Adrenal gland (tissue), 12 donors: Measurements from ENCODE around the gene AGA. TPM values are rescaled to one million over a fixed set of nuclear protein-coding genes. Genes with fewer than 3 reads are reported as not detected.

Experiments
- DNase-seq, 7 donors: peaks; one replicate each; pipeline ENCODE4 v3.0.0-alpha.2; 2019 to 2020
- H3K27ac ChIP-seq, 5 donors: fragments of 200-600 bp; sonication (generic) in 4 of 5; 1 replicate in 3 of 5; 2 replicates in 2 of 5; pipeline versions ENCODE4 v1.5.1 to v1.8.0; 2016 to 2020; ENCODE audit warnings: mild to moderate bottlenecking in 1 of 5
- H3K27me3 ChIP-seq: fragments of 200-600 bp; 2 replicates; pipeline ENCODE4 v1.8.0; 2021
- H3K36me3 ChIP-seq, 2 donors: fragments of 200-600 bp; replicated peaks in 1 of 2; 1 replicate in 1 of 2; 2 replicates in 1 of 2; pipeline versions ENCODE4 v1.5.1 to v1.8.0; 2018 to 2022
- H3K4me1 ChIP-seq, 2 donors: fragments of 200-600 bp; replicated peaks in 1 of 2; 1 replicate in 1 of 2; 2 replicates in 1 of 2; pipeline versions ENCODE4 v1.5.1 to v1.8.0; 2018 to 2021
- H3K4me3 ChIP-seq, 4 donors: fragments of 200-600 bp; sonication (generic) in 3 of 4; one replicate each; pipeline ENCODE4 v1.5.1; 2016 to 2018
- H3K9me3 ChIP-seq, 3 donors: fragments of 200-600 bp; sonication (generic) in 1 of 3; replicated peaks in 1 of 3; 1 replicate in 2 of 3; 2 replicates in 1 of 3; pipeline versions ENCODE4 v1.5.1 to v1.8.0; 2016 to 2021
- POLR2A ChIP-seq, 2 donors: fragments of 450-650 bp; IDR thresholded peaks; one replicate each; pipeline ENCODE4 v1.6.1; 2017; ENCODE audit warnings: antibody characterized with exemption in 2 of 2, mild to moderate bottlenecking in 2 of 2, moderate library complexity in 1 of 2
- WGBS, 4 donors: extraction: QIAGEN DNeasy Blood & Tissue Kit in 2 of 4; methylation state at CpG; one replicate each; pipeline versions ENCODE4 v1.1.5 to v1.1.7; 2013 to 2017; 5-methylcytosine and 5-hydroxymethylcytosine counted together
- intact Hi-C, 2 donors: fragments of 100-400 bp; cut with DNase I; formaldehyde crosslinking; loops; one replicate each; pipeline versions ENCODE4 v1.14.1 to v1.15.0; 2022 to 2023
- polyA plus RNA-seq, 3 donors: library from polyadenylated mRNA; stranded (reverse); fragments of 200-250 nt in 2 of 3; fragments of 350-450 nt in 1 of 3; fragmentation: Illumina TruSeq in 1 of 3; extraction: RNeasy Lipid Tissue Mini Kit (QIAGEN cat#74804) in 1 of 3; gene quantifications; one replicate each; pipeline ENCODE4 v1.2.3, GENCODE V29; 2013 to 2014
- total RNA-seq, 9 donors: library from RNA; depleted of rRNA in 4 of 9; stranded (reverse); fragments of >200 nt in 4 of 9; fragments of 120-200 nt in 1 of 9; fragmentation: NEBNext Ultra II Directional in 1 of 9; extraction: Animal tissue kit (Norgen Biotek cat#: 25700) in 1 of 9; gene quantifications; one replicate each; pipeline versions ENCODE4 v1.1.0 to v1.2.4, GENCODE V29; 2013 to 2023
- TF ChIP-seq, protein P1 (sequence below), 6 experiments: fragments of 450-650 bp in 4 of 6; fragments of 200-600 bp in 2 of 6; sonication (generic) in 1 of 6; IDR thresholded peaks; 1 replicate in 5 of 6; 2 replicates in 1 of 6; pipeline versions ENCODE4 v1.5.1 to v1.8.0; 2016 to 2021; ENCODE audit warnings: antibody characterized with exemption in 6 of 6, mild to moderate bottlenecking in 2 of 6, moderate library complexity in 1 of 6
- donor health status: healthy with polysubstance abuse.
- donor health status: Bipolar disorder and iron deficiency.
- donor health status: DM: yes; HTN: yes; CAD: no.
- donor health status: DM: no; HTN: no; CAD: no.
- donor health status: DM: no; HTN: no; CAD: no.
- donor health status: DM: yes; HTN: yes; CAD: no.

Gene AGA
- total and polyA plus RNA-seq, 12 donors = 8.8 to 66.9 (median 27.6) TPM

DNA sequence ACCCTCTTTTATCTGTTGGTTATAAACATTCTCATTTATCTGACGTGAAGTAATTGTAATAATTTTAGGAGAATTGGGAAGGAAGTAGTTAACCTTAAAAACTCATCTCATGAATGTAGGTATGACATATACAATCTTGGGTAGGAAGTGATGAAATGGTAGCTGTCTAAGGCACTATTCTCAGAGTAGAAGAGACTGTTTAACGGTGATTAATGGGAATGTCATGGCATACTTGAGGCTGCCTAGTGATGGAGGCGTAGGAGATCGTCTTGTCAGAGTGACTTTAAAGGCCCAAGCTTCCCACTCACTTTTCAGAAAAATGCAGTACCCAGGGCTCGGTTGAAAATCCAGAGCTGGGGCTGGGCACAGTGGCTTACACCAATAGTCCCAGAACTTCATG lies 19.4 kb upstream of the AGA start:
- Histone ChIP-seq H3K27me3 (no peaks in the 10 kb centered on the region), H3K36me3 (no peaks in the 10 kb centered on the region), H3K9me3 (no peaks in the 10 kb centered on the region), H3K27ac (no peak overlapping the region), H3K4me1 (no peaks in the 10 kb centered on the region), H3K4me3 (no peak overlapping the region)
- TF ChIP-seq, protein P1, sequence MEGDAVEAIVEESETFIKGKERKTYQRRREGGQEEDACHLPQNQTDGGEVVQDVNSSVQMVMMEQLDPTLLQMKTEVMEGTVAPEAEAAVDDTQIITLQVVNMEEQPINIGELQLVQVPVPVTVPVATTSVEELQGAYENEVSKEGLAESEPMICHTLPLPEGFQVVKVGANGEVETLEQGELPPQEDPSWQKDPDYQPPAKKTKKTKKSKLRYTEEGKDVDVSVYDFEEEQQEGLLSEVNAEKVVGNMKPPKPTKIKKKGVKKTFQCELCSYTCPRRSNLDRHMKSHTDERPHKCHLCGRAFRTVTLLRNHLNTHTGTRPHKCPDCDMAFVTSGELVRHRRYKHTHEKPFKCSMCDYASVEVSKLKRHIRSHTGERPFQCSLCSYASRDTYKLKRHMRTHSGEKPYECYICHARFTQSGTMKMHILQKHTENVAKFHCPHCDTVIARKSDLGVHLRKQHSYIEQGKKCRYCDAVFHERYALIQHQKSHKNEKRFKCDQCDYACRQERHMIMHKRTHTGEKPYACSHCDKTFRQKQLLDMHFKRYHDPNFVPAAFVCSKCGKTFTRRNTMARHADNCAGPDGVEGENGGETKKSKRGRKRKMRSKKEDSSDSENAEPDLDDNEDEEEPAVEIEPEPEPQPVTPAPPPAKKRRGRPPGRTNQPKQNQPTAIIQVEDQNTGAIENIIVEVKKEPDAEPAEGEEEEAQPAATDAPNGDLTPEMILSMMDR (IDR thresholded peaks at IDR 0.05) = no peak
- no peak for TF ChIP-seq POLR2A (IDR thresholded peaks at IDR 0.05)
- WGBS, 4 donors = 82 to 90% (median 86%) methylated on average over 5 of the region's 5 CpGs
- DNase-seq = no peak
- intact Hi-C loops = no loop called here

GRCh38 chr4:177460460-177460859 lies 18.2 kb upstream of the AGA start:
- H3K4me3 ChIP-seq = no peak overlapping the region
- no peaks in the 10 kb centered on the region for H3K36me3 ChIP-seq
- H3K9me3 ChIP-seq = no peaks in the 10 kb centered on the region
- intact Hi-C loops = no loop called here
- no peak for TF ChIP-seq POLR2A (IDR thresholded peaks at IDR 0.05)
- TF ChIP-seq, protein P1 (IDR thresholded peaks at IDR 0.05) = no peak
- DNase-seq = no peak
- H3K27ac ChIP-seq = no peak overlapping the region
- 64 to 69% (median 65%) methylated on average over 2 of the region's 2 CpGs for WGBS, 4 donors
- no peaks in the 10 kb centered on the region for H3K4me1 ChIP-seq
- H3K27me3 ChIP-seq = no peaks in the 10 kb centered on the region

DNA sequence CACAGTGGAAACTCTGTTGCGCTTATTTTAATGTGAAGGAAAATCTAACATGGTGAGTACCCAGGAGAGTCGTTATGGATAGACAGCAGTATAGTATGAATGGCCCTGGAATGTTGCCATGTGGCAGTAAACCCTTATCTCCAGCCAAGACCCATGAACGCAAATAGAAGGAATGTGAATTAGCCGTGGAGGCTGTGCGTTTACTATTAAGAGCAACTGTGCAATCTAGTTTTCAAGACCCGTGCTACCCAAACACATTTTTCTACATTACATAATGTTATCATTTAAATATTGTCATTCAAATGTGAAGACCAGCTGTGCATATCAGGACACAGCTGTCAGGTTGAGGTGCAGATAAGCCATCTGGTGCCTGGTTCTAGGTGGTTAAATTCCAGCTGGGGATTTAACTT lies 13.3 kb upstream of the AGA start:
- H3K9me3 ChIP-seq = no peaks in the 10 kb centered on the region
- DNase-seq = no peak
- WGBS, 4 donors = 68 to 79% (median 74%) methylated on average over 6 of the region's 6 CpGs
- H3K4me1 ChIP-seq = no peaks in the 10 kb centered on the region
- no peaks in the 10 kb centered on the region for H3K36me3 ChIP-seq
- intact Hi-C loops = no loop called here
- no peak overlapping the region for H3K27ac ChIP-seq
- TF ChIP-seq, protein P1 (IDR thresholded peaks at IDR 0.05) = no peak
- no peak for TF ChIP-seq POLR2A (IDR thresholded peaks at IDR 0.05)
- no peaks in the 10 kb centered on the region for H3K27me3 ChIP-seq
- no peak overlapping the region for H3K4me3 ChIP-seq

GRCh38 chr4:177453116-177453515 lies 10.9 kb upstream of the AGA start:
- intact Hi-C loops = no loop called here
- Histone ChIP-seq H3K36me3 (no peaks in the 10 kb centered on the region), H3K9me3 (no peaks in the 10 kb centered on the region), H3K4me1 (no peaks in the 10 kb centered on the region), H3K27me3 (no peaks in the 10 kb centered on the region), H3K4me3 (no peak overlapping the region), H3K27ac (no peak overlapping the region)
- TF ChIP-seq, protein P1 (IDR thresholded peaks at IDR 0.05) = no peak
- no peak for TF ChIP-seq POLR2A (IDR thresholded peaks at IDR 0.05)
- no peak for DNase-seq
